ENCODE data around the gene MAGI2.

MAGI2 gene

DNA sequence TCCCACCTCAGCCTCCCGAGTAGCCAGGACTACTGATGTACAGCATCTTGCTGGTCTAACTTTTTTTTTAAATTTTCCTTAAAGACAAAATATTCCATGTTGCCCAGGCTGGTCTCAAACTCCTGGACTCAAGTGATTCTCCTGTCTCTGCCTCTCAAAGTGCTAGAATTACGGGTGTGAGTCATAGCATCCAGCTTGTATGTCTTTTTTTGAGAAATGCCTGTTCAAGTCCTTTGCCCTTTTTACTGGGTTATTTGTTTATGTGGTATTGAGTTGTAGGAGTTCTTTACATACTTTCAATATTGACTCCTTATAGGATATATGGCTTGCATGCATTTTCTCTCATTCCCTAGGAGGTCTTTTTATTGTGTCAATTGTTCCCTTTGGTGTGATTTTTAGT lies 486.4 kb downstream of the MAGI2 start:
- Histone ChIP-seq H3K79me1 (ENCODE audit: low read depth, low read length) (no peaks in the 10 kb centered on the region), H2BK5ac (ENCODE audit: low read length) (no peak overlapping the region), H3K9ac (ENCODE audit: low read depth, low read length, poor library complexity) (no peak overlapping the region), H2BK15ac (ENCODE audit: low read length) (no peak overlapping the region), H4K8ac (ENCODE audit: low read depth, low read length) (no peak overlapping the region), H3K27ac (replicated peaks; ENCODE audit: low read length) (no peak overlapping the region), H3K4me3 (ENCODE audit: low read length in 2 of 2) (no peak overlapping the region), H3K18ac (ENCODE audit: low read length) (no peak overlapping the region), H3K23ac (ENCODE audit: low read depth, low read length, poor library complexity) (no peak overlapping the region), H3K27me3 (ENCODE audit: control insufficient read depth in 3 of 3, insufficient read depth in 3 of 3, low read depth in 1 of 3, low read length in 3 of 3) (no peaks in the 10 kb centered on the region), H3K4me2 (ENCODE audit: insufficient read depth, low read length, poor library complexity, severe bottlenecking) (no peak overlapping the region), H4K91ac (ENCODE audit: low read depth, low read length, poor library complexity) (no peak overlapping the region), H3K36me3 (replicated peaks in 1 of 2; ENCODE audit: control insufficient read depth in 2 of 2, insufficient read depth in 2 of 2, low read length in 2 of 2) (no peaks in the 10 kb centered on the region), H3K4me1 (ENCODE audit: control insufficient read depth in 2 of 2, insufficient read depth in 1 of 2, low read depth in 1 of 2, low read length in 2 of 2) (no peaks in the 10 kb centered on the region), H2BK12ac (ENCODE audit: low read length) (no peak overlapping the region), H2AK5ac (ENCODE audit: low read depth, low read length) (no peak overlapping the region), H3K4ac (ENCODE audit: low read length) (no peak overlapping the region), H3K14ac (ENCODE audit: low read length) (no peak overlapping the region), H3K9me3 (replicated peaks in 1 of 2; ENCODE audit: control insufficient read depth in 2 of 2, insufficient read depth in 1 of 2, low read depth in 1 of 2, low read length in 2 of 2) (no peaks in the 10 kb centered on the region), H2AFZ (ENCODE audit: low read length) (no peak overlapping the region), H2BK120ac (ENCODE audit: low read depth, low read length) (no peak overlapping the region)
- DNase-seq (ENCODE audit: low spot score) = no peak
- WGBS, 2 donors (ENCODE audit: extremely low coverage in 2 of 2, insufficient read length in 2 of 2, insufficient replicate concordance in 1 of 2) = no CpG with 5 or more reads among the region's 2 CpGs

DNA sequence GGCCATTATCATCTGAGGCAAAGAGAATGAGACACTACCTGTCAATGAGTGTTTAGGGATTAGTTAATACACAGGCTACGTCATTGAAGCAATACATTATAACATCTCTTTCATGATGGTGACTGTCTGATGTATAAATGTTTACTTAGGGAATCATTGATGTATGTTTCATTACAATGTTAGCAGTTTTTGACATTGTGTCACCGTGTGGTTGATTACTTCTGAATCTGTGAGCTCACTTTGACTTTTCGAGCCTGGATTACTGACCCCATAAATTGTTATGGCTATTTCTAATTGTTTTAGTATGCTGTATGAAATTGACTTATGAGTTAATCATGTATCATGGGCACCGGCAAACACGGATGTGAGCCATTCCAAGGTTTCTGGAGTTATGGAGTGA lies 494.0 kb downstream of the MAGI2 start:
- WGBS, 2 donors (ENCODE audit: extremely low coverage in 2 of 2, insufficient read length in 2 of 2, insufficient replicate concordance in 1 of 2) = no CpG with 5 or more reads among the region's 5 CpGs
- H3K4me2 ChIP-seq (ENCODE audit: insufficient read depth, low read length, poor library complexity, severe bottlenecking) = no peak overlapping the region
- no peak overlapping the region for H3K9ac ChIP-seq (ENCODE audit: low read depth, low read length, poor library complexity)
- no peak overlapping the region for H2BK15ac ChIP-seq (ENCODE audit: low read length)
- no peak overlapping the region for H3K18ac ChIP-seq (ENCODE audit: low read length)
- no peaks in the 10 kb centered on the region for H3K27me3 ChIP-seq (ENCODE audit: control insufficient read depth in 3 of 3, insufficient read depth in 3 of 3, low read depth in 1 of 3, low read length in 3 of 3)
- no peak overlapping the region for H3K27ac ChIP-seq (replicated peaks; ENCODE audit: low read length)
- H4K91ac ChIP-seq (ENCODE audit: low read depth, low read length, poor library complexity) = no peak overlapping the region
- no peak overlapping the region for H2BK120ac ChIP-seq (ENCODE audit: low read depth, low read length)
- H2BK12ac ChIP-seq (ENCODE audit: low read length) = no peak overlapping the region
- no peak overlapping the region for H4K8ac ChIP-seq (ENCODE audit: low read depth, low read length)
- no peak for DNase-seq (ENCODE audit: low spot score)
- H2BK5ac ChIP-seq (ENCODE audit: low read length) = no peak overlapping the region
- H3K79me1 ChIP-seq (ENCODE audit: low read depth, low read length) = no peaks in the 10 kb centered on the region
- H3K36me3 ChIP-seq (replicated peaks in 1 of 2; ENCODE audit: control insufficient read depth in 2 of 2, insufficient read depth in 2 of 2, low read length in 2 of 2) = no peaks in the 10 kb centered on the region
- H3K4ac ChIP-seq (ENCODE audit: low read length) = no peak overlapping the region
- H3K23ac ChIP-seq (ENCODE audit: low read depth, low read length, poor library complexity) = no peak overlapping the region
- no peak overlapping the region for H3K4me3 ChIP-seq (ENCODE audit: low read length in 2 of 2)
- no peak overlapping the region for H3K14ac ChIP-seq (ENCODE audit: low read length)
- H3K9me3 ChIP-seq (replicated peaks in 1 of 2; ENCODE audit: control insufficient read depth in 2 of 2, insufficient read depth in 1 of 2, low read depth in 1 of 2, low read length in 2 of 2) = no peaks in the 10 kb centered on the region
- no peak overlapping the region for H2AK5ac ChIP-seq (ENCODE audit: low read depth, low read length)
- H2AFZ ChIP-seq (ENCODE audit: low read length) = no peak overlapping the region
- H3K4me1 ChIP-seq (ENCODE audit: control insufficient read depth in 2 of 2, insufficient read depth in 1 of 2, low read depth in 1 of 2, low read length in 2 of 2) = no peaks in the 10 kb centered on the region

DNA sequence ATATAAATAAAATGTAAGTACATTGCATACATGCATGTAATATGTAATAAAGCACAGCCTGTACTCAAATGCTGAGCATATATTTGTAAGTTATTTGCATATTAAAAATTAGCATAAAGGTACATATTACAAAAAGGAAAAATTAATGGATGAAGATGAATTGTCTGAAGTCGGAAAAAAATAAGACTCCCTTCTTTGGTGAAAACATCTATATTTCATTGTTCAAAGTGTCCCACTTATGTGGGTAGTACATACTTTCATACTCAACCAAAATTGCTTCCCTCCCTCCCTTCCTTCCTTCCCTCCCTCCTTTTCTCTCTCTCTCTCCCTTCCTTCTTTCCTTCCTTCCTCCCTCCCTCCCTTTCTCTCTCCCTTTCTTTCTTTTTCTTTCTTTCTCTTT lies 498.1 kb downstream of the MAGI2 start:
- no peak overlapping the region for H2AK5ac ChIP-seq (ENCODE audit: low read depth, low read length)
- H3K27ac ChIP-seq (replicated peaks; ENCODE audit: low read length) = no peak overlapping the region
- no peak overlapping the region for H3K9ac ChIP-seq (ENCODE audit: low read depth, low read length, poor library complexity)
- H3K79me1 ChIP-seq (ENCODE audit: low read depth, low read length) = no peaks in the 10 kb centered on the region
- no peak for DNase-seq (ENCODE audit: low spot score)
- no peak overlapping the region for H2BK5ac ChIP-seq (ENCODE audit: low read length)
- H2BK120ac ChIP-seq (ENCODE audit: low read depth, low read length) = no peak overlapping the region
- H3K27me3 ChIP-seq (ENCODE audit: control insufficient read depth in 3 of 3, insufficient read depth in 3 of 3, low read depth in 1 of 3, low read length in 3 of 3) = no peaks in the 10 kb centered on the region
- H3K4me1 ChIP-seq (ENCODE audit: control insufficient read depth in 2 of 2, insufficient read depth in 1 of 2, low read depth in 1 of 2, low read length in 2 of 2) = no peaks in the 10 kb centered on the region
- H3K23ac ChIP-seq (ENCODE audit: low read depth, low read length, poor library complexity) = no peak overlapping the region
- no peak overlapping the region for H2BK12ac ChIP-seq (ENCODE audit: low read length)
- no peak overlapping the region for H3K4me3 ChIP-seq (ENCODE audit: low read length in 2 of 2)
- H3K4me2 ChIP-seq (ENCODE audit: insufficient read depth, low read length, poor library complexity, severe bottlenecking) = no peak overlapping the region
- no peaks in the 10 kb centered on the region for H3K36me3 ChIP-seq (replicated peaks in 1 of 2; ENCODE audit: control insufficient read depth in 2 of 2, insufficient read depth in 2 of 2, low read length in 2 of 2)
- no peak overlapping the region for H2BK15ac ChIP-seq (ENCODE audit: low read length)
- no peaks in the 10 kb centered on the region for H3K9me3 ChIP-seq (replicated peaks in 1 of 2; ENCODE audit: control insufficient read depth in 2 of 2, insufficient read depth in 1 of 2, low read depth in 1 of 2, low read length in 2 of 2)
- H4K91ac ChIP-seq (ENCODE audit: low read depth, low read length, poor library complexity) = no peak overlapping the region
- H3K4ac ChIP-seq (ENCODE audit: low read length) = no peak overlapping the region
- no peak overlapping the region for H3K18ac ChIP-seq (ENCODE audit: low read length)
- H3K14ac ChIP-seq (ENCODE audit: low read length) = no peak overlapping the region
- no CpG with 5 or more reads among the region's 1 CpG for WGBS, 2 donors (ENCODE audit: extremely low coverage in 2 of 2, insufficient read length in 2 of 2, insufficient replicate concordance in 1 of 2)
- H2AFZ ChIP-seq (ENCODE audit: low read length) = no peak overlapping the region
- no peak overlapping the region for H4K8ac ChIP-seq (ENCODE audit: low read depth, low read length)

DNA sequence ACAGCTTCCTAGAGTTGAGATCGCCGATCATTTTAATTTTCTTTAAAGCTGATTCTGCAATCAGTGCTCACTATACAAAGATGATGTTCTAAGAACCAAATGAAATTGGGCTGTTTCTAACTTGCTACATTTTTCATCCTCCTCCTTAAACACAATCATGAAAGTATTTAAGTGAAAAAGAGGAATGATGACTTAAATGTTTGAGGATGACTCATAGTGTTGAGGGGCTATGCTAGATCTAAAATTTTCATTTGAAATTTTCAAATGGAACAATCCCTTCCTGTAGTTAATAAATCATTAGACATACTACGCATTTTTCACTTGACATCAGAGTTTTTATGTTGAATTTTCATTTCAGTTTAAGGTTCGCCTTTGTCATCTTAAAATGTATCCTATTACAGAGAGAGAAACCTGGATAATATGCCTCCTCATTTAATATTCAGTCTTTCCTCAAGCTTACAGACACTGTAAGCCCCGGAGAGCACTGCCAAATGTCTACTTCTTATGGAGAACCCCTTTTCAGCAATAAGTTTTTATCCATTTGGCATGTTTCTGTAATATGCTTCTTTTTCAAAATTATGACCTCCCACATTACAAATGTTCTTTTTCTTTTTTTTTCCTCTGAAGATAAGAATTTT lies 499.6 kb downstream of the MAGI2 start:
- Histone ChIP-seq H3K18ac (ENCODE audit: low read length) (no peak overlapping the region), H3K9me3 (replicated peaks in 1 of 2; ENCODE audit: control insufficient read depth in 2 of 2, insufficient read depth in 1 of 2, low read depth in 1 of 2, low read length in 2 of 2) (no peaks in the 10 kb centered on the region), H2AK5ac (ENCODE audit: low read depth, low read length) (no peak overlapping the region), H2BK12ac (ENCODE audit: low read length) (no peak overlapping the region), H3K27me3 (ENCODE audit: control insufficient read depth in 3 of 3, insufficient read depth in 3 of 3, low read depth in 1 of 3, low read length in 3 of 3) (no peaks in the 10 kb centered on the region), H2AFZ (ENCODE audit: low read length) (no peak overlapping the region), H3K14ac (ENCODE audit: low read length) (no peak overlapping the region), H2BK120ac (ENCODE audit: low read depth, low read length) (no peak overlapping the region), H3K4me3 (ENCODE audit: low read length in 2 of 2) (no peak overlapping the region), H3K9ac (ENCODE audit: low read depth, low read length, poor library complexity) (no peak overlapping the region), H3K36me3 (replicated peaks in 1 of 2; ENCODE audit: control insufficient read depth in 2 of 2, insufficient read depth in 2 of 2, low read length in 2 of 2) (no peaks in the 10 kb centered on the region), H3K79me1 (ENCODE audit: low read depth, low read length) (no peaks in the 10 kb centered on the region), H2BK5ac (ENCODE audit: low read length) (no peak overlapping the region), H3K27ac (replicated peaks; ENCODE audit: low read length) (no peak overlapping the region), H3K4ac (ENCODE audit: low read length) (no peak overlapping the region), H3K4me2 (ENCODE audit: insufficient read depth, low read length, poor library complexity, severe bottlenecking) (no peak overlapping the region), H2BK15ac (ENCODE audit: low read length) (no peak overlapping the region), H3K4me1 (ENCODE audit: control insufficient read depth in 2 of 2, insufficient read depth in 1 of 2, low read depth in 1 of 2, low read length in 2 of 2) (no peaks in the 10 kb centered on the region), H4K91ac (ENCODE audit: low read depth, low read length, poor library complexity) (no peak overlapping the region), H4K8ac (ENCODE audit: low read depth, low read length) (no peak overlapping the region), H3K23ac (ENCODE audit: low read depth, low read length, poor library complexity) (no peak overlapping the region)
- no peak for DNase-seq (ENCODE audit: low spot score)
- no CpG with 5 or more reads among the region's 5 CpGs for WGBS, 2 donors (ENCODE audit: extremely low coverage in 2 of 2, insufficient read length in 2 of 2, insufficient replicate concordance in 1 of 2)

Data from neuronal stem cell (in vitro differentiated cells).